K562 (cell line): ENCODE data around the gene REXO2. TPM values are rescaled to one million over a fixed set of nuclear protein-coding genes. Genes with fewer than 3 reads are reported as not detected.

ENCODE experiments used
- ARID3B ChIP-seq: fragments of 250-450 bp; sonication (Bioruptor Pico); IDR thresholded peaks from 2 replicates; pipeline ENCODE4 v1.4.0; 2020; ENCODE audit warnings: borderline replicate concordance
- C11orf30 ChIP-seq: fragments of 450-650 bp; IDR thresholded peaks from 2 replicates; pipeline ENCODE4 v1.6.1; 2016; ENCODE audit warnings: low read depth, mild to moderate bottlenecking
- CBX1 ChIP-seq: sonication (generic); IDR thresholded peaks from 2 replicates; pipeline ENCODE4 v1.6.1; 2016; ENCODE audit warnings: antibody characterized with exemption, low read depth, mild to moderate bottlenecking
- EGR1 ChIP-seq: fragments of 450-650 bp; conservative IDR thresholded peaks from 2 replicates; pipeline ENCODE4 v1.6.1; 2017; ENCODE audit warnings: mild to moderate bottlenecking
- GABPB2 ChIP-seq: fragments of 250-450 bp; sonication (Bioruptor Pico); conservative IDR thresholded peaks from 2 replicates; pipeline ENCODE4 v1.5.1; 2021; ENCODE audit warnings: mild to moderate bottlenecking
- HOXB6 ChIP-seq: fragments of 250-450 bp; sonication (Bioruptor Pico); IDR thresholded peaks from 2 replicates; pipeline ENCODE4 v1.5.1; 2022; ENCODE audit warnings: mild to moderate bottlenecking, borderline replicate concordance
- ILF3 ChIP-seq: fragments of 450-650 bp; IDR thresholded peaks from 2 replicates; pipeline ENCODE4 v1.6.1; 2018; ENCODE audit warnings: antibody characterized with exemption, mild to moderate bottlenecking, moderate library complexity, borderline replicate concordance
- JUN ChIP-seq, 2 experiments: sonication (generic) in 1 of 2; formaldehyde crosslinking in 1 of 2; IDR thresholded peaks; 2 replicates each; pipeline versions ENCODE4 v1.6.1 to v1.8.0; 2012 to 2022; ENCODE audit warnings: borderline replicate concordance in 2 of 2, mild to moderate bottlenecking in 2 of 2, improper control_type of control experiment in 1 of 2, low read depth in 1 of 2, low read length in 1 of 2, missing genetic modification reagents in 1 of 2
- MIER1 ChIP-seq: fragments of 450-650 bp; IDR thresholded peaks from 2 replicates; pipeline ENCODE4 v1.6.1; 2016; ENCODE audit warnings: antibody characterized with exemption, mild to moderate bottlenecking, low read depth
- MLX ChIP-seq, 2 experiments: fragments of 450-650 bp in 1 of 2; sonication (generic) in 1 of 2; formaldehyde crosslinking; conservative IDR thresholded peaks; 2 replicates each; pipeline versions ENCODE4 v1.4.0 to v1.8.1; 2020 to 2022; ENCODE audit warnings: mild to moderate bottlenecking in 1 of 2, missing genetic modification reagents in 1 of 2
- NBN ChIP-seq: fragments of 450-650 bp; IDR thresholded peaks from 2 replicates; pipeline ENCODE4 v1.6.1; 2016; ENCODE audit warnings: low read depth, mild to moderate bottlenecking
- POU5F1 ChIP-seq: fragments of 150-350 bp; IDR thresholded peaks from 2 replicates; pipeline ENCODE4 v1.6.1; 2014; ENCODE audit warnings: borderline replicate concordance, low read length, low read depth, mild to moderate bottlenecking; ENCODE audit not compliant: partially characterized antibody
- RCOR1 ChIP-seq, 2 experiments: IDR thresholded peaks; 2 replicates each; pipeline ENCODE4 v1.6.1; 2012; ENCODE audit warnings: low read depth in 2 of 2, low read length in 2 of 2, borderline replicate concordance in 1 of 2, improper control_type of control experiment in 1 of 2
- SMAD2 ChIP-seq: fragments of 150-350 bp; IDR thresholded peaks from 2 replicates; pipeline ENCODE4 v1.6.1; 2014; ENCODE audit warnings: low read depth, mild to moderate bottlenecking, low read length
- UBTF ChIP-seq, 2 experiments: IDR thresholded peaks; 2 replicates each; pipeline ENCODE4 v1.6.1; 2012; ENCODE audit warnings: improper control_type of control experiment in 2 of 2, low read depth in 2 of 2, low read length in 2 of 2, borderline replicate concordance in 1 of 2
- ZNF24 ChIP-seq: fragments of 450-650 bp; IDR thresholded peaks from 2 replicates; pipeline ENCODE4 v1.6.1; 2016
- ZNF263 ChIP-seq: sonication (generic); formaldehyde crosslinking; IDR thresholded peaks from 2 replicates; pipeline ENCODE4 v1.8.0; 2022; ENCODE audit warnings: mild to moderate bottlenecking, missing genetic modification reagents, borderline replicate concordance
- ZNF274 ChIP-seq: IDR thresholded peaks from 2 replicates; pipeline ENCODE4 v1.6.1; 2011; ENCODE audit warnings: low read depth, mild to moderate bottlenecking, low read length, moderate library complexity, borderline replicate concordance
- ZNF316 ChIP-seq: fragments of 450-650 bp; IDR thresholded peaks from 2 replicates; pipeline ENCODE4 v1.6.1; 2016
- ZSCAN29 ChIP-seq: fragments of 450-650 bp; IDR thresholded peaks from 2 replicates; pipeline ENCODE4 v1.6.1; 2017
- polyA plus RNA-seq, 8 experiments: library from polyadenylated mRNA; depleted of rRNA in 4 of 8; stranded (reverse) in 5 of 8; unstranded in 3 of 8; fragments of >200 nt; fragmentation: Nextera tagmentation in 2 of 8; fragmentation: Illumina TruSeq in 1 of 8; extraction: Ambion mirVana in 2 of 8; extraction: Trizol in 1 of 8; gene quantifications; 2 replicates each; pipeline versions ENCODE4 v1.2.1 to v1.2.3, GENCODE V29; 2011 to 2014; ENCODE audit warnings: inconsistent platforms in 1 of 8, missing spikeins in 1 of 8
- total RNA-seq, 7 experiments: library from RNA; depleted of rRNA in 6 of 7; stranded (reverse); fragments of >200 nt in 6 of 7; fragmentation: Illumina TruSeq in 2 of 7; extraction: Trizol in 2 of 7; gene quantifications; 2 replicates each; pipeline versions ENCODE4 v1.2.1 to v1.2.3, GENCODE V29; 2011 to 2021; ENCODE audit warnings: low replicate concordance in 1 of 7
- TF ChIP-seq, protein P1 (sequence below): fragments of 250-450 bp; sonication (Bioruptor Pico); IDR thresholded peaks from 2 replicates; pipeline ENCODE4 v1.8.0; 2021; ENCODE audit warnings: moderate library complexity, mild to moderate bottlenecking, inconsistent platforms
- TF ChIP-seq, protein P2 (sequence below), 2 experiments: fragments of 450-650 bp; IDR thresholded peaks; 2 replicates each; pipeline ENCODE4 v1.6.1; 2016

The REXO2 gene
- total and polyA plus RNA-seq, 9 of the 15 experiments (the other 6 are each of a cell fraction or from before 2014, with no cell fraction given) = 143 to 370 (median 193) TPM

- peak in 1 of 2 experiments; percentile 70; a peak in 1 of 4 replicates for TF ChIP-seq UBTF (IDR thresholded peaks at IDR 0.05; ENCODE audit: borderline replicate concordance in 1 of 2, low read depth in 2 of 2, low read length in 2 of 2)
- TF ChIP-seq, protein P1, sequence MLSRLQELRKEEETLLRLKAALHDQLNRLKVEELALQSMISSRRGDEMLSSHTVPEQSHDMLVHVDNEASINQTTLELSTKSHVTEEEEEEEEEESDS (CRISPR knock-in tag) = no peak
- no peak for TF ChIP-seq JUN (IDR thresholded peaks at IDR 0.05; ENCODE audit: borderline replicate concordance, low read depth, low read length)
- TF ChIP-seq JUN (CRISPR knock-in tag; IDR thresholded peaks at IDR 0.05; ENCODE audit: borderline replicate concordance) = no peak
- 0 out of 2 replicates have a peak, but pooled peaks have one; percentile 11 for TF ChIP-seq ZNF24
- TF ChIP-seq MLX (CRISPR knock-in tag; conservative IDR thresholded peaks at IDR 0.05) = no peak
- no peak for TF ChIP-seq ILF3
- no peak for TF ChIP-seq ZNF274
- peak; percentile 69 for TF ChIP-seq NBN
- no peak for TF ChIP-seq POU5F1
- TF ChIP-seq ZNF316 = no peak
- TF ChIP-seq SMAD2 = no peak
- no peak; the same call in 1 of the 2 replicates for TF ChIP-seq CBX1
- 0 out of 2 replicates have a peak, but pooled peaks have one; percentile 43 for TF ChIP-seq ZSCAN29
- TF ChIP-seq ARID3B (CRISPR knock-in tag) = no peak
- TF ChIP-seq EGR1 = no peak
- TF ChIP-seq RCOR1 (IDR thresholded peaks at IDR 0.05; ENCODE audit: borderline replicate concordance in 1 of 2, low read depth in 2 of 2, low read length in 2 of 2) = no peak
- TF ChIP-seq GABPB2 (CRISPR knock-in tag) = no peak
- TF ChIP-seq, protein P2, sequence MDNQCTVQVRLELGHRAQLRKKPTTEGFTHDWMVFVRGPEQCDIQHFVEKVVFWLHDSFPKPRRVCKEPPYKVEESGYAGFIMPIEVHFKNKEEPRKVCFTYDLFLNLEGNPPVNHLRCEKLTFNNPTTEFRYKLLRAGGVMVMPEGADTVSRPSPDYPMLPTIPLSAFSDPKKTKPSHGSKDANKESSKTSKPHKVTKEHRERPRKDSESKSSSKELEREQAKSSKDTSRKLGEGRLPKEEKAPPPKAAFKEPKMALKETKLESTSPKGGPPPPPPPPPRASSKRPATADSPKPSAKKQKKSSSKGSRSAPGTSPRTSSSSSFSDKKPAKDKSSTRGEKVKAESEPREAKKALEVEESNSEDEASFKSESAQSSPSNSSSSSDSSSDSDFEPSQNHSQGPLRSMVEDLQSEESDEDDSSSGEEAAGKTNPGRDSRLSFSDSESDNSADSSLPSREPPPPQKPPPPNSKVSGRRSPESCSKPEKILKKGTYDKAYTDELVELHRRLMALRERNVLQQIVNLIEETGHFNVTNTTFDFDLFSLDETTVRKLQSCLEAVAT (IDR thresholded peaks at IDR 0.05) = peak; percentile 72; a peak in 1 of 4 replicates
- no peak for TF ChIP-seq ZNF263 (CRISPR knock-in tag)
- no peak for TF ChIP-seq HOXB6 (CRISPR knock-in tag)
- no peak for TF ChIP-seq C11orf30
- TF ChIP-seq MIER1 = peak; percentile 26; the same call in 1 of the 2 replicates
These were observed 38.4 kb upstream of the REXO2 start (continued) for GRCh38 chr11:114400915-114401223.
